Measurements from ENCODE around the gene SPX. TPM values are rescaled to one million over a fixed set of nuclear protein-coding genes. Genes with fewer than 3 reads are reported as not detected.

The SPX gene
- total RNA-seq, 1 experiment from 2014 or later, result 787 TPM

GRCh38 chr12:21571046-21571445 is 45.0 kb downstream of the SPX start:
- Histone ChIP-seq H3K27ac (ENCODE audit: low read length) (no peak overlapping the region), H3K9me3 (ENCODE audit: low read length) (no peaks in the 10 kb centered on the region), H2AFZ (ENCODE audit: low read length) (no peak overlapping the region), H3K4me3 (ENCODE audit: low read length) (no peak overlapping the region), H3K36me3 (ENCODE audit: insufficient read depth, low read length) (no peaks in the 10 kb centered on the region), H3K27me3 (ENCODE audit: low read length) (no peaks in the 10 kb centered on the region), H3K79me2 (ENCODE audit: low read length) (no peaks in the 10 kb centered on the region), H3K4me1 (ENCODE audit: low read length) (peaks cover 6% of the 10 kb centered on the region), H3K9ac (ENCODE audit: low read length) (no peak overlapping the region), H3K4me2 (ENCODE audit: low read depth, low read length, poor library complexity, severe bottlenecking) (no peak overlapping the region), H3K9me2 (replicated peaks; ENCODE audit: insufficient read depth, low read length) (no peaks in the 10 kb centered on the region), H4K20me1 (ENCODE audit: insufficient read depth, low read depth, low read length) (no peaks in the 10 kb centered on the region)
- no peak for DNase-seq

DNA sequence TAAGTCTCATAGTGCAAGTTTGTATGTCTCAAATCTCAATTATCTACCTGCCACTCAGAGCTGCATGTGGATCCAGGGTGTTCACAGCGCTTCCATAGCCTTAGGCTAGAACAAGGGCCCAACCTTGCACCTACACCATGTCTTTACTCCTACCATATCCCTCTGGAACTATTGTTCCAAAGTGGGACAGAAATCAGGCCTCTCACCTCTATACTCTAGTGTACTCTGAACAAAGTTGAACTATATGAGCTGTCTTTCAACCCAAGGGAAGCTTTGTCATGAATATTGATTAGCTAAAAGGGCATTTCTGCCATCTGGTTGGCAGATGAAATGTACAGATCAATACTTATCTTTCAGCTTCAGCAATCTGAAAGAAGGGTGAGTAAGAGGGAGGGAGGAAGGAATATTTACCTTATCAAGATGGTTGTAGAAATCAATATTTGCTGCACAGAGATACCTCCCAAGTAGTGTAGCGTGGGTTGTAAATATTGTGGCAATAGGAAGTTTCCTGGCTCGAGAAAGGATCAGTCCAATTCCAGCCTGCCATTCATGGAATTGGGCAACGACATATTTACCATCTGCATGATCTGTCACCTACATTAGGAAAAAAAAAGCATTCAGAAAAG is 47.8 kb downstream of the SPX start:
- H3K9me3 ChIP-seq (ENCODE audit: low read length), result no peaks in the 10 kb centered on the region
- H3K36me3 ChIP-seq (ENCODE audit: insufficient read depth, low read length), result no peaks in the 10 kb centered on the region
- H3K4me1 ChIP-seq (ENCODE audit: low read length), result peaks cover 6% of the 10 kb centered on the region
- no peaks in the 10 kb centered on the region for H3K79me2 ChIP-seq (ENCODE audit: low read length)
- no peak overlapping the region for H2AFZ ChIP-seq (ENCODE audit: low read length)
- no peak overlapping the region for H3K4me2 ChIP-seq (ENCODE audit: low read depth, low read length, poor library complexity, severe bottlenecking)
- no peak overlapping the region for H3K27ac ChIP-seq (ENCODE audit: low read length)
- no peak overlapping the region for H3K4me3 ChIP-seq (ENCODE audit: low read length)
- no peaks in the 10 kb centered on the region for H4K20me1 ChIP-seq (ENCODE audit: insufficient read depth, low read depth, low read length)
- no peak overlapping the region for H3K9ac ChIP-seq (ENCODE audit: low read length)
- DNase-seq, result no peak
- no peaks in the 10 kb centered on the region; the same call in 1 of the 2 replicates for H3K9me2 ChIP-seq (replicated peaks; ENCODE audit: insufficient read depth, low read length)
- H3K27me3 ChIP-seq (ENCODE audit: low read length), result no peaks in the 10 kb centered on the region

DNA sequence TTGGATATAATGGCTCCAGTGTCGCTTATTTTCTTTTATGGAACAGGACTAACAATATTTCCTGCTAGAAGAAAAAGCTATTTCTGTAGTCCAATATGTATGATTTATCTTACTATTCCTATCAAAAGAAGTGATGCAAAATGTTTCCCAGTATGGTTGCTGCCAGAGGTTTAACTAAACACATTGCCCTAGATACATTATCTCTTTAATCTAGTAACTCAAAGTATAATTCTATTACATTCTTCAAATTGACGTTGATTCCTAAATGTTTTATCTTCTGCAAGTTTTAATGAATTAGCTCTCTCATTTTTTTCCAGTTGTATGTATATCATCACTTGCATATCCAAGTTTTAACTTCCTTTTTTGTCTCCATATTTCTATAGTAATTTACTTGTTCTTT is 50.3 kb downstream of the SPX start:
- no peaks in the 10 kb centered on the region for H3K4me1 ChIP-seq (ENCODE audit: low read length)
- no peak for DNase-seq
- no peak overlapping the region for H3K4me2 ChIP-seq (ENCODE audit: low read depth, low read length, poor library complexity, severe bottlenecking)
- no peaks in the 10 kb centered on the region for H3K36me3 ChIP-seq (ENCODE audit: insufficient read depth, low read length)
- H3K9me3 ChIP-seq (ENCODE audit: low read length), result no peaks in the 10 kb centered on the region
- H4K20me1 ChIP-seq (ENCODE audit: insufficient read depth, low read depth, low read length), result no peaks in the 10 kb centered on the region
- no peaks in the 10 kb centered on the region for H3K27me3 ChIP-seq (ENCODE audit: low read length)
- no peak overlapping the region for H2AFZ ChIP-seq (ENCODE audit: low read length)
- no peaks in the 10 kb centered on the region; the same call in 1 of the 2 replicates for H3K9me2 ChIP-seq (replicated peaks; ENCODE audit: insufficient read depth, low read length)
- H3K4me3 ChIP-seq (ENCODE audit: low read length), result no peak overlapping the region
- H3K9ac ChIP-seq (ENCODE audit: low read length), result no peak overlapping the region
- no peak overlapping the region for H3K27ac ChIP-seq (ENCODE audit: low read length)
- no peaks in the 10 kb centered on the region for H3K79me2 ChIP-seq (ENCODE audit: low read length)

DNA sequence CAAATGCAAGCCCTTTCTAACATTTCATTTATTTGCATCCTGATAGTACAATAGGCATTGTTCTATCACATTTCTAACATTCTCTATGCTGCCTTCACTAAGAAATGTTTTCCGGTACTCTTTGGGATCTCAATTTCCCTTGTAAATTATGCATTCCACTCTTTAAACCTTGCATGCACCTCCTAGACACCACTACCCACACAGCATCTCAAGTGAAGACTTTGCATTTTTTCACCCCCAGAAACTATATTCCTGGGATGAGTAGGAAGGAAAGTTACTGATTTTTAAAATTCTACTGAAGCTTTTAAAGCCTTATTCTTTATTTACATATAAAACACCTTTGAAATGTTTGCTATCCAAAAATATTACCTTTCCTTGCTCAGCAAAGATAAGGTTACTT is 51.4 kb downstream of the SPX start:
- no peak overlapping the region for H2AFZ ChIP-seq (ENCODE audit: low read length)

GRCh38 chr12:21580748-21581516 is 54.8 kb downstream of the SPX start:
- Histone ChIP-seq H3K9me2 (replicated peaks; ENCODE audit: insufficient read depth, low read length) (no peaks in the 10 kb centered on the region; the same call in 1 of the 2 replicates), H3K9ac (ENCODE audit: low read length) (no peak overlapping the region), H3K4me1 (ENCODE audit: low read length) (no peaks in the 10 kb centered on the region; the same call in 1 of the 2 replicates), H2AFZ (ENCODE audit: low read length) (no peak overlapping the region), H4K20me1 (ENCODE audit: insufficient read depth, low read depth, low read length) (no peaks in the 10 kb centered on the region), H3K4me3 (ENCODE audit: low read length) (no peak overlapping the region), H3K27me3 (ENCODE audit: low read length) (no peaks in the 10 kb centered on the region), H3K79me2 (ENCODE audit: low read length) (no peaks in the 10 kb centered on the region), H3K36me3 (ENCODE audit: insufficient read depth, low read length) (no peaks in the 10 kb centered on the region), H3K9me3 (ENCODE audit: low read length) (no peaks in the 10 kb centered on the region), H3K4me2 (ENCODE audit: low read depth, low read length, poor library complexity, severe bottlenecking) (no peak overlapping the region), H3K27ac (ENCODE audit: low read length) (no peak overlapping the region)
- no peak for DNase-seq

More for the DNA sequence above, 51.4 kb downstream of the SPX start:
- no peaks in the 10 kb centered on the region for H3K79me2 ChIP-seq (ENCODE audit: low read length)
- no peaks in the 10 kb centered on the region for H4K20me1 ChIP-seq (ENCODE audit: insufficient read depth, low read depth, low read length)
- no peaks in the 10 kb centered on the region; the same call in 1 of the 2 replicates for H3K9me2 ChIP-seq (replicated peaks; ENCODE audit: insufficient read depth, low read length)
- no peaks in the 10 kb centered on the region for H3K9me3 ChIP-seq (ENCODE audit: low read length)
- no peaks in the 10 kb centered on the region for H3K27me3 ChIP-seq (ENCODE audit: low read length)
- H3K36me3 ChIP-seq (ENCODE audit: insufficient read depth, low read length), result no peaks in the 10 kb centered on the region
- H3K4me2 ChIP-seq (ENCODE audit: low read depth, low read length, poor library complexity, severe bottlenecking), result no peak overlapping the region
- no peak overlapping the region for H3K9ac ChIP-seq (ENCODE audit: low read length)
- no peak overlapping the region for H3K27ac ChIP-seq (ENCODE audit: low read length)
- no peak for DNase-seq
- H3K4me3 ChIP-seq (ENCODE audit: low read length), result no peak overlapping the region
- H3K4me1 ChIP-seq (ENCODE audit: low read length), result no peaks in the 10 kb centered on the region

Other genes with a start within 250 kb of the SPX start
- gene SLCO1A2, start 191.4 kb upstream of the SPX start, total RNA-seq (2014; rRNA removed; shearing (Covaris generic); ENCODE audit: low replicate concordance), result not detected in 2 replicates
- gene IAPP, start 153.4 kb upstream of the SPX start, total RNA-seq (2014; rRNA removed; shearing (Covaris generic); ENCODE audit: low replicate concordance), result not detected in 2 replicates
- gene PYROXD1, start 88.6 kb upstream of the SPX start, total RNA-seq (2014; rRNA removed; shearing (Covaris generic); ENCODE audit: low replicate concordance), result 17.2 and 26.9 TPM in 2 replicates
- gene RECQL, start 24.7 kb upstream of the SPX start, total RNA-seq (2014; rRNA removed; shearing (Covaris generic); ENCODE audit: low replicate concordance), result 44.5 and 47.2 TPM in 2 replicates
- gene GOLT1B, start 24.5 kb upstream of the SPX start, total RNA-seq (2014; rRNA removed; shearing (Covaris generic); ENCODE audit: low replicate concordance), result 17.1 and 53.9 TPM in 2 replicates
- not detected in 2 replicates for gene GYS2, start 78.6 kb downstream of the SPX start, total RNA-seq (2014; rRNA removed; shearing (Covaris generic); ENCODE audit: low replicate concordance)
- 848 and 1,058 TPM in 2 replicates for gene LDHB, start 131.5 kb downstream of the SPX start, total RNA-seq (2014; rRNA removed; shearing (Covaris generic); ENCODE audit: low replicate concordance)
- gene KCNJ8, start 248.4 kb downstream of the SPX start, total RNA-seq (2014; rRNA removed; shearing (Covaris generic); ENCODE audit: low replicate concordance), result not detected in 2 replicates